Fibroblast of skin of back (primary cell): ENCODE data around the gene APOLD1.

ENCODE experiments used
- DNase-seq: peaks from one replicate; pipeline ENCODE4 v3.0.0-alpha.2; 2013

The APOLD1 gene

GRCh38 chr12:12839873-12840579 lies 54.6 kb downstream of the APOLD1 start:
- peak; percentile 86 for DNase-seq

DNA sequence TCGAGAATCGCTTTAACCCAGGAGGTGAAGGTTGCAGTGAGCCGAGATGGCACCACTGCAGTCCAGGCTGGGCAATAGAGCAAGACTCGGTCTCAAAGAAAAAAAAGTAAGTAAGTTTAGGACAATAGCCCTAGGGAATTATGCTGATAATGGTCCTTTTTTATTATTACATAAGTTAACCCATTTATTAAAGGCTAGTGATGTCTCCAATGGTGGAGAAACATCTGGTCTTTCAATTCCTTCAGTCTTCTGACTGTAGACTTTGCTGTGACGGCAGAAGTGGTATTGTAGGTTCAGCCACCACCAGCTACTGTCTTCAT lies 55.1 kb downstream of the APOLD1 start:
- no peak for DNase-seq
